ENCODE data around the gene MATK.
"Not testable (repeated sequence)": the region's sequence is repeated elsewhere in the genome, so short reads cannot be mapped to it uniquely, and the experiment has no call there.

Gene MATK

DNA sequence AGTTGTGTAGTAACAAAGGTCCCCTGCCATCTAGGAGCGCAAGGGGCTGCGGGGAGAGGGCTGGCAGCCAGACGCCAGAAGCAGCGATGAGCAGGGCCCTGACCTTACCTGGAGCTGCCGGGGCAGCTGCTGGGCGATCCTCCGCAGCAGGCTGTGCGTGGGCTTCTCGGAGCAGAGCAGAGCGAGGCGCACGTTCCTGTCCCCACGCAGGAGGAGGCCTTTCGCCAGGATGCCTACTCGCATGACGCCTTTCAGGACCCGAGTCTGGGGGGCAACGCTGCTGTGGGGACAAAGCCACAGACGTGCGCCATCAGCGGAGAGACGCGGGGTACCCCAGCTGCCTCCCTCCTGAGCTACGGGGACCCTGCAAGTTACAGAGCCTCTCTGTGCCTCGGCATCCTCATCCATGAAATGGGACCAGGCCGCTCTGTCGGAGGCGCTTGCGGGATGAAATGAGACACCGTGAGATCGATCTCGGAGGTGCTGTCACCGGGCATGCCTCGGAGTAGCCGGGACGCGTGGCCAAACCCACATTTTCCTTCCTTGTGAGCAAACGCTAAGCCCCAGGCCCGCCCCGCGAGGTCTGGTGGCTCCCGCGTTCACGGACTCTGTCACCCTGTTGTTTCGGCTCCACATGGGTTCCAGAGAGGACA, 30.5 kb upstream of the MATK start:
- no peak for ATAC-seq
- DNase-seq = no peak

DNA sequence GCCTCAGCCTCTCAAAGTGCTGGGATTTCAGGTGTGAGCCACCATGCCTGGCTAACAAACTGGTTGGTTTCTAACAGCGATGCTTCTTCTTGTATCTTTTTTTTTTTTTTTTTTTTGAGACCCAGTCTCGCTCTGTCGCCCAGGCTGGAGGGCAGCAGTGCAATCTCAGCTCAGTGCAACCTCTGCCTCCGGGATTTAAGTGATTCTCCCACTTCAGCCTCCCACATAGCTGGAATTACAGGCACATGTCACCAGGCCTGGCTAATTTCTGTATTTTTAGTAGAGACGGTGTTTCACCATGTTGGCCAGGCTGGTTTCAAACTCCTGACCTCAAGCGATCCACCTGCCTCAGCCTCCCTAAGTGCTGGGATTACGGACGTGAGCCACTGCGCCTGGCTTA, 30.0 kb upstream of the MATK start:
- DNase-seq, ATAC-seq: not testable (repeated sequence)

DNA sequence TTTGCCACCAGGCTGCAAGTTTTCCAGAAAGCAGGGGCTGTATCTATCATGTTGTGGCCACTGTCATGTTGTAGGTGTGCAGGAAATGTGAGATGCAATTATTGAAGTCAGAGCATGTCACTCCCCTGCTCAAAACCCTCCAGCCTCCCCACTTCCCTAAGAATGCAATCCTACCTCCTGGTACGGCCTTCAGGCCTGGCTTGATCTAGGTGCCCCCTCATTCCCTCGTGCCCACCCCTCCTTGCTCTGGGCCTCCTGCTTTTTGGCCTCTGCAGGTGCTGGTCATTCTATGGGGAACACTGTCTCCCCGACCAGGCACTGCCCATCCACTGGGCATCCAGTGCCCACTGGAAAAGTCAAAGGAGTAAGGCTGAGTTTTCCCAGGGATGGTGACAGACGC, 28.5 kb upstream of the MATK start:
- DNase-seq = no peak
- no peak for ATAC-seq

DNA sequence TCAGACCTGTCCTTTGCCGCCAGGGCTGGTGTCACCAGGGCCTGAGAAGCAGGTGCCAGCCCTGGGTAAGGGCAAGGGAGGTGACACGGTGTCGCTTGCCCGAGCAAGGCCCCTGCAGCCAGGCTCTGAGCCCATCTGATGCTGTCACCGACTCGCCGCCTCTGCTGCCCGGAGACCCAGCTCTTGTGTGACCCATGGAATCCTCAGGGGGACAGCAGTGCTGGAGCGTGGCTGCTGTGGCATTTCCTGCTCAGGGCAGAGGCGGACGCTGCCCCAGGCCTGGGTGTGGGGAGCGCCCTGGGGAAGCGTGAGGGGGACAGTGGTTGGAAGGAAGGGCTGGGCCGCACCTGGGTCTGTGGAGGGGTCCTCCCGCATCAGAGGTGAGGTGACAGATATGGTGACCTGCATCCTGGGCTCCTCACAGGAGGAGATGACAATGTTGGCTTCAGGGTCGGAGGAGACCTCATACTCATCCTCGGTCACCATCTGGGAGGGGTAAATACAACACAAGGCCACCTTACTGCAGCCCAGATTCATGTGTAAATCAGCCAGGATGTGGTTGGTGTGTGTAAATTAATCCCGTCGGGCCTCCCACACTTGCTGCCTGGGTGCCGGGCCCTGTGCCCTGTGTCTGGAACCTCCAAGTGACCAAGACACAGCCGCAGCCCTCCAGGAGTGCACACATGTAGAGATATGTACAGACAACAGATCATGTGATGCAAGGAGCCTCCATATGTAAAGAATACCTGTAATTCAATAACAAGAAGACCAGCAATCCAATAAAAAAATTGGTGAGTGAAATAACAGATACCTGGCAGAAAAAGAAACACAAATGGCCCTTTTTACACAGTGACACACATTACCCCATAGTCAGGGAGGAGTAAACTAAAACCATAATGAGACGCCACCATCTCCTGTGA, 27.6 kb upstream of the MATK start:
- ATAC-seq = peak; percentile 4
- no peak for DNase-seq

DNA sequence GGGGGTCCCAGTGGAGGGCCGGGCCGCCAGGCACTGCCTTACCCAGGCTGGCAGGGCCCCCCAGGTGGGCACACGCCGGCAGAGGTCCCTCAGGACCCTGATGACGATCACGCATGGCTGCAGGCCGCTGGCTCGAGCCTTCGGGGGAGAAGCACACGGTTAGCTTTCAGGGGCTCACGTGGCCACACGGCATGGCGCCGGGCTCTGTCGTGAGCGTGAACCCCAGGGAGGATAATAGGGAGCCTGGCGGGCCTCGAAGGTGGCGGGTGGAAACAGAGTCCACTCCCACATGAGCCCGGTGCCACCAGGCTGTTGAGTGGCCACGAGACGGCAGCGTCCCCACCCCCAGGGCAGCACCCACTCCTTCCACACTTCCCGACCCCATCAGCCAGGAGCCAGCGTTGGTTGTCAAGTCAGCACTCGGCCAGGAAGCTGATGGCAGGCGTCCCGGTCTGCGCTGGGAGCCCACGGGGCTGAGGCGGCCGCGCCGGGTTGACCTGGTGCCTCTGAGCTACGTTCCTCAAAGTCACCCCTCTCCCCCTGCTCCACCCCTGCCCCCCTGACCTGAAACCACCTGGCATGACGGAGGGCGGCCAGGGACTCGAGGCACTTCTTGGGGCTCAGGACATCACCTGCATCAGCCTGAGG, 24.7 kb upstream of the MATK start:
- DNase-seq = no peak
- no peak for ATAC-seq

DNA sequence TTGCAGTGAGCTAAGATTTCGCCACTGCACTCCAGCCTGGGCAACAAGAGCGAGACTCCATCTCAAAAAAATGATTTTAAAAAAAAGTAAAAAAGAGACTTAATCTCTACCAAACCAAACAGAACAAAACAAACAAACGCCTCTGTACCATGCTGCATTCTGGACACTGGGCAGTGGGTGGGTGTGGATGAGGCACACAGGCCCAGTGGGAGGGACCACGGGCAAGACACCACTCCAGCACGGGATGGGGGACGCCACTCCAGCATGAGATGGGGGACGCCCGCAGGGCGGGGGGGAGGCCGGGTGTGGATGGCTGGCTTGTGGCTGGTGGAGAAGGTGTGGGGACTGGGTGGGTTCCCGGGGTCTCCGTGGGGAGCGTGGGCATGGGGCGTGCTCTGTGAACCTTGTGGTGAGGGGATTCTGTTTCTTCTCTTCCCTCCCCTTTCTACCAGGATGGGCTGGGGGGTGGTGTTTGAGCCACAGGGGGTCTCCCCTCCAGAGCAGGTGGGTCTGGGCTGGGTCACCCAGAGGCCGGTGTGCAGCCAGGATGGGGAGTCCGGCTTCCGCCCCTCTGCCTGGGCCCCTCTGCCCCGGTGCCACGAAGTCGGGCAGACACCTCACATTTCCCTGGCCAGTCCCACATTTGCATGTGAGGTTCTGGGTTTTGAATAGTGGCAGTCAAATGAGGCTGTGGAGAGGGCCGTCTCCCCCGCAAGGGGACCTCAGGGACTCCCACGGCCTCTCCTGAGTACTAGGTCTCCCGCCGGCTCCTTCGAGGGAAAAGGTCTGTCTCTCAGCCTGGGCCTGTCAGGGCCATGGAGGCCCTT, 23.9 kb upstream of the MATK start:
- ATAC-seq (no peak), DNase-seq (peak; percentile 57)

DNA sequence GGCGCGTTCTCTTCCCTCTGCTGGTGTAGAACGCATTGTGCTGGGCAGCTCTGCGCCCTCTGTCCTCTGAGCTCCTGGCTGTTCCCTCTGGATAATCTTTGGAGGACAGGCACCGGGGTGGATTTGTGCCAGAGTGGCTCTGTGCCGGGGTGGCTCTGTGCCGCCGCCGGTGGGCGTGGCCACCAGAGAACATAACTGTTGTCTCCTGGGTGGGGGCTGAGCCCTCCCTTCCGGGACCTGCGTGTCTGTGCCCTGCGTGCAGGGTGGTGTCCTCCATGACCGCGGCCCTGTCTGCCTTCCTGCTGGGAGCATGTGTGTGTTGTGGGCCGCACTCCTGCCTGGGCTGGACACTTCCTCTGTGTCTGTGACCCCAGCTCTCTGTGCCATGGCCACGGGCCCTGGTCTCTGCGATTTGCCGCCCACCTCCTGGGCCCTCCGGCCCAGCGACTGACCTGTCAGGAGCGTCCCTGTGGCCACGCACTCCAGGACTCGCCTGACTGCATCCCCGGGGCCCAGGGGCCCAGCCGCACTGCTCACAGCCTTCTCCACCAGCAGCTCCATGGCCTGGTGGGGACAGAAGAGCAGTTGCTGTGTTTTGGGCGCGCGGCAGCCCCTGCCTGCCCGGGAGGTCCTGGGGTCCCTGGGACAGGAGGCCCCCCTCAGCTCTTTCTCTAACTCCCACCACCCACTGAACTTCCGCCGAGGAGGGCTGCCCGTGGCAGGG, 22.4 kb upstream of the MATK start:
- ATAC-seq (no peak), DNase-seq (no peak)

DNA sequence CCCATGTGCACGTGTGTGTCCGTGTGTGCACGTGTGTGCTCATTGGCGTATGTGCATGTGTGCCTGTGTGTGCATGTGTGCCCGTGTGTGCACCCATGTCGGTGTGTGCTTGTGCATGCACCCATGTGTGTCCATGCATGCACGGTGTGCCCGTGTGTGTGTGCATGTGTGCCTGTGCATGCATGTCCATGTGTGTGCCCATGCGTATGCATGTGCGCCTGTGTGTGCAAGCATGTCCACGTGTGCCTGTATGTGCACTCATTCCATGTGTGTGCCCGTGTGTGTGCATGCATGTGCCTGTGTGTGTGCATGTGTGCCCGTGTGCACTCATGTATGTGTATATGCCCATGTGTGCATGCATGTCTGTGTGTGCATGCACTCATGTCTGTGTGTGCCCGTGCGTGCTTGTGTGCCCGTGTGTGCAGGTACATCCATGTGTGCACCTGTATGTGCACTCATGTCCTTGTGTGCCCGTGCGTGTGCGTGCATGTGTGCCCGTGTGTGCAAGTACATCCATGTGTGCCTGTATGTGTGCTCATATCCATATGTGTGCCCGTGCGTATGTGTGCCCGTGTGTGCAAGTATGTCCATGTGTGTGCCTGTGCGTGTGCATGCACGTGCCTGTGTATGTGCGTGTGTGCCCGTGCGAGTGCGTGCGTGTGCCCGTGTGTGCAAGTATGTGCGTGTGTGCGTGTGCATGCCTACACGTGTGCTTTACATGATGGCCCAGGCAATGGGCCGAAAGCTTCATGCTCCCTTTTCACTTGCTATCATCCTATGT, 21.6 kb upstream of the MATK start:
- no peak for DNase-seq
- ATAC-seq = no peak

DNA sequence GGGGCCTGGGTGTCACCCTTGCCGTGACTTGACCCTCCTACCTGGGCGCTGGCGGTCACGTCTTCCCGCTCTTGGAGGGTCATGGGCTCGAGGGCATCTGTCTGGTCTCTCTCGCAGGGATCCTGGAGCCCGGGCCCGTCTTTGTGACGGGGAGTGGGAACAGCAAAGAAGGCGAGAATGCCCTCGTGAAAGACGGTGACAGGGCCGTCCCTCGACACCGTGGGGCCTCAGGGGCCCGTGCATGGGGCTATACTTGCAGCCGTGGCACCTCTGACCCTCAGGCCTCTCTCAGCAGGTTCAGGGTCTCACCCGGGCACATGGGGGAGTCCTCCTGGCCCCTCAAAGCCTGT, 20.9 kb upstream of the MATK start:
- DNase-seq = no peak
- ATAC-seq = no peak

DNA sequence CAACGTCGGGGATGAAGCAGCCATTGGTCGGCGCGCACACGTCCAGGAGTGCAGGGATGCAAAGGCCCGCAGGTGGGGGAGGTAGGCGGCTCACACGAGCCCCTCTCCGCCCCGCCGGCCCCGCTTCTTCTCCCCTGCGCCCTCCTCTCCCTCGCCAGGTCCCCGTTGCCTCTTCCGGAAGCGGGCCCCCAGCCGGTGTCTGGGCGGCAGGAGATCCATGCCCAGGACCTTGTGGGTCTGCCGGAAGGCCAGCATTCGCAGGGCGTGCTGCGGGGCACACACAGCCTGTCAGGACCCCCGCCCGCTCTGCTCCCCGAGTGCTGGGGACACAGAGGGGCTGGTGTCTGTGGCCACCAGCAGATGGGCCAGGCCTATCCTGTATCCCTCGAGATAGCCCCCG, 19.7 kb upstream of the MATK start:
- no peak for ATAC-seq
- no peak for DNase-seq

DNA sequence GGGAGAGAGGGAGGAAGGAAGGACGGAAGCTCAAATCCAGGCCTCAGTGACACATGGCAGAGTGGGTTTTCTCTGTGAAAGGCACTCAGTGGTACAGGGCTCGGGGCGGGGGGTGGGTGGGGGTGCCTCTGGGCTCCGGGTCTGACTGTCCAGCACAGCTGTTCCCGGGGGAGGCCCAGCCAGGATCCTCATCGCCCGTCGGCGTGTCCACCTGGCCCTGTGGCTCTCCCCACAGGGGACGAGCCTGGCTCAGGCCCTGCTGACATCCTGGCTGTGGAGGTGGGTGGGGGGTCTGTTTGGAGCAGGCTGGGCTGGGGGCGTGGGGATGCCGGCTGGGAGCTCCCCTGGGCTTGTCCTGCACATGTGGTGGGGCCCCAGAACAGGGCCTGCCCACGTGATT, 18.2 kb upstream of the MATK start:
- no peak for ATAC-seq
- DNase-seq = no peak

DNA sequence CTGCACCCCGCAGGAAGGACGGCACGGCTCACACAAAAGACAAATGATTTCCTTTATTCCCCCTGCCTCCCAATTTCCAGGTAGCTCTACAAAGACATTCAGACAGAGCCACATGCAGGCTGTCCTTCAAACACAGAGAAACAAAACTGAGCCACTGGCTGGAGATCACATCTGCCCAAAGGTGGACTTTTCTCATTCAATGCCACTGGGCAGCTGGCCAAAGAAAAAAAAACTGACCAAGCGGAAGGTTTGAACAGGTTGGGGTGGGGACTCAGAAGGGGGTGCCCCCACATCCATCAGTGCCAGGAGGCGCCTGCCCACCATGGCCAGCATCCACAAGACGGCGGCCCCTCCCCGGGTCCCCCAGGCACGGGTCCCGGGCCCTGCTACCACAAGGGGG, 17.8 kb upstream of the MATK start:
- no peak for DNase-seq
- ATAC-seq = no peak

DNA sequence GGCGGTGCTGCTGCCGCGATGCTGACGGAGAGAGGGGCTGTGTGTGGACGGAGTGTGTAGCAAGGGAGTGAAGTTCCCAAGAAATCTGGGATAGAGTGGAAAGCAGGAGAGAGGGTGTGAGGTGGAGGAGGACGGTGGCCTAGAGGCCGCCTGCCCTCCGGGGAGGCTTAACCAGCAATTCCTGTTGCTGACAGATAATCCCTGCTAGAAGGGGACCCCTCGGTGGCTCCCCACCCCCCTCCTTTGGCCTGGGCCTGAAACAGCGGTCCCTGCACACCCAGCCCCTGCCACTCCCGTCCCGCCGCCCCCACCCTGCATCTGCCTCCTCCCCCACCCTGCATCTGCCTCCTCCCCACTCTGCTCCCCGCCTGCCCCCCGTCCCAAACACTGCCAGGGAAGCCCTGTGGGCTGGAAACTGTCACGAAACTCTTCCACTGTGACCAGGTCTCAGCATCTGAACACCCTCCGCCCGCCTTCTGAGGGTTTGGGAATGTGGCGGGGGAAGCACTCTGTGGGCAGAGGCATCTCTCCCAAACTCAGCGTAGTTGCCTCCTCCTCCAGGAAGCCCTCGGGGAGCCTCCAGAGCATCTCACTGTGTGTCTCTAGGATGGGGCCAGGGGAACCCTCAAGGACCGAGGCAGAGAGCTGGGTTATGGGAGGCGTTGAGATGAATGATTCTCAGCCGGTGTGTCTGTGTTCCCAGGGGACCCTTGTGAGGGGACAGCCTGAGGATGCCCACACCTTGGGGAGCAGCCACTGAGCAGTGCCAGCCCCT, 17.1 kb upstream of the MATK start:
- ATAC-seq = no peak
- no peak for DNase-seq

DNA sequence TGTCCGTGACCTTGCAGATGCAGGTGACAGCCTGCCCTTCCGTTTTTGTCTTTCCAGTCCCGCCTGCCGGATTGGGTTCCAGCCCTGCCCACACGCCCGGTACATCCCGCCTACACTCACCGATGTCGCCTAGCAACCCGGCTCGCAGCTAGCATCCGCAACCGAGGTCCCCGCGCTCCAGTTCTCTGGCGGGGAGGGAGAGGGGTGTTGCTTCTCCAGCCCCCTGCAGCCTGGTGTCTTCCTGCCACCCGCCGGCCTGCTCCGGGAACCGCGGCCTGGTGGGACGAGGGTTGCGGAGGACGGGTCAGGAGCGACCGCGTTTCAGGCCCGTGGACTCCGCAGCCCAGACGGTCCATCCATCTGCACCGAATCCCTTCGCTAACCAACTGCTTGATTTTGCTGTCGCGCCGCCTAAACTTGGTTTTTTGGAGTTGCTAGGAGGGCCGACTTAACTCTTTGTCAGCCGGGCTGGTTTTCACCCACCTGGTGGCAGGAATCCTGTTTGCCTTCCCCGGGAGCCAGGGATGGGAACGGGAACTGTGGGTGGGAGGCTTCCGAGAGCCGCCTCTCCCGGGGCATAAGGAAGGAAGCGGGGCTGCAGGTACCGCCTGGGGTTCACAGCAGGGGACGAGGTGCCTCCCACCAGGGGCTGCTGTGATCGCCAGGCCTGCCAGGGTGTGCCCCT, 15.4 kb upstream of the MATK start:
- ATAC-seq = peak; percentile 52
- DNase-seq = peak; percentile 67

DNA sequence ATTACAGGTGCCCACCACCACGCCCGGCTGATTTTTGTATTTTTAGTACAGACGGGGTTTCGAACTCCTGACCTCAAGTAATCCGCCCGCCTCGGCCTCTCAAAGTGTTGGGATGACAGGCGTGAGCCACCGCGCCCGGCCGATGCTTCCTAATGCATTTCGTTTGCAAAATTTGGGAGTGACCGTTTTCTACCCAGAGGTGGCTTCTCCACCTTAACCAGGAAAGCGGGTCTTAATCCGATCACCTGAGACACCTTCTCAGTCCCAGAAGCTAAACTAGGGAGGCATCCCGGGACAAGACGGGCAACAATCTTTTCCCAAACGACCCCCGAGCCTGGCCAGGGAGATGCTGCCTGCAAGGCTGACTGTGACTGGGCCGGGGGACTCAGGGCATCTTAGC, 14.8 kb upstream of the MATK start:
- no peak for ATAC-seq

DNA sequence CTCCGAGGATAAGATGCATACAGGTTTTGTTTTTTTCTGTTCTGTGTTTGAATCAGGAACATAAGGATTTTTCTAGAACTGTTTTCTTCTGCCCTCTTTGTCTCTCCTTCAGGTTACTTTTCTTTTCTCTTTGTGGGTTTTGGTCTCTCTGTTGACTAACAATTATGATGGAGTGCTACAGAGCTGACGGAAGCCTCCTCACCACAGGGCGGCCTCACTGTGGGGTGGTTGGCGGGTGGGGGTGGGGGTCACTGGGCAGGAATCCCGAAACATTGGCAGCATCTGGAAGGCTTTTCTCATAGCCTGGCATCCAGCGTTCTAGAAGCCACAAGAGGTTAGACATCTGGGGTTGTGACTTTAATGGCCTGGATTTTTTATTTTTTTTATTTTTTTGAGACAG, 12.0 kb upstream of the MATK start:
- ATAC-seq = peak; percentile 68
- DNase-seq = no peak

More for the DNA sequence above, 14.8 kb upstream of the MATK start:
- no peak for DNase-seq

DNA sequence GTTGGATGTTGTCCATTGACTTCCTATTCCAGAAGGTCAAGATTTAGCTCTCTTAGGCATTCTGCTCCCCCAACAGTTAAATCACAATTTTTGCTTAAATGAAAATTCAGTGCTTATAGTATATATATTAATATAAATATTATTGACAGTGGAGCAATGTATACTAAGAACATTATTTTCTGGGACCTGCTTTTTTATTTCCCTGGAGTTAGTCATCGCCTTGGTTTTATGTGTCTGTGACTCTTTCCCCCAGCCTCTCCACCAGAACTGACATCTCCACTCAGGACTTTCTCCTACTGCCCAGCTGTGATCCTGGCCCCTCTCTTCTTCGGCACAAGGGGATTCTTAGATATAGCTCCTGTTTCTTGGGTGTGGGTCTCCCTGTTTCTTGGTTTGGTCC, 10.2 kb upstream of the MATK start:
- ATAC-seq = no peak
- DNase-seq = no peak

DNA sequence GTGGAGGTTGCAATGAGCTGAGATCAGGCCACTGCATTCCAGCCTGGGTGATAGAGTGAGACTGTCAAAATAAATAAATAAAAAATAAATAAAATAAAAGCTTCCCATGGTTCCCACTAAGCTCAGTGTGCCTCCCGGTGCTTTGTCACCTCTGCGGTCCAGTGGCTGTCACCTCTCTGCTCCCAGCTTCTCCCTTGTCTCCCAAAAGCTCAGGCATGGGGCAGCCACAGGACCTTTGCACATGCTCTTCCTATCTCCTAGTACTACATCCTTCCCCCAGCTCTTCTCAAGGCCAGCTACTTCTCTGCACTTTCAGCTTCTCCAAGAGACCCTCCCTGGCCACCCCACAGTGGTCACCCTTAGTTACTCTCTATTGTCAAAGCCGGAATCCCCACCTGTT, 7.6 kb upstream of the MATK start:
- DNase-seq (no peak), ATAC-seq (no peak)

DNA sequence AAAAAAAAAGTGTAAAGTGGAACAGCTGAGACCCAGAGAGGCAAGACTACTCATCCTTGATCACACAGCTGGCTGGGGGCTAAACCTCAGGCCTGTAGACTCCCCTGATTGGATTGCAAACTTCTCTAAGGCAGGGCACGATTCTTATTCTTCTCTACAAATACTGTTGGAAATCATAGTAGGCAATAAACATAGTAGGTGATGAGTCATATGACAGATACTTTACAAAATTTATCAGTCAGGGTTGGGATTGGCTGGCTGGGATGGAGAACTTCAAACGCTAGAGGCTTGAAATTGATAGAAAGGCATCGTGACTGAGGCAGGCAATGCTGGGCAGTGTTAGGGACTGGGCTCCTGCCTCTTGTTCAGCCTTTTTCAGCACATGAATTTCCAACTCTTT, 5.9 kb upstream of the MATK start:
- DNase-seq (no peak), ATAC-seq (no peak)

DNA sequence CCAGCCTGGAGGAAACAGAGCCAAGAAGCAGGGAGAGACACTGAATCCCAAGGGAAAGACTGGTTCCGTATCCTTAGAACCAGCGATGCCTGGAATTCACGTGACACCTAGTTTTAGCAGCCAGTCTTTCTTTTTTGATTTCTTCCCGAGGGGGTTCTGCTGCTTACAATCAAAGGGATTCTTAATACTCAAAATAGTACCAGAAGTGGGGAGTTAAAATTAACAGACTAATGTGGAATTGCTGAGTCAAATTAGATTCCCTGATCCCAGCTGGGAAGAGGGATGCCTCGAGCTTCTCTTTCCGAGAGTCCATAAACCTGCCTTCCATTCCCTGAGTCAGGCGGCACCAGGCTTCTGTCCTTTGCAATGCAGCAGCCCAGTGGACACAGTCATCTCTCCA, 4.8 kb upstream of the MATK start:
- DNase-seq (no peak), ATAC-seq (no peak)

Measured in stimulated activated naive CD8-positive, alpha-beta T cell treated with anti-CD3 and anti-CD28 coated beads, Interleukin-15, Interleukin-2, amounts not matched to agents 100 U/mL and 50 U/mL, for 24 hours (primary cell).